ENCODE results near the gene SLC13A1.

Gene SLC13A1

GRCh38 chr7:123198111-123198510 lies 1.7 kb downstream of the SLC13A1 start:
- FAIRE-seq (no peak), DNase-seq (ENCODE audit: low spot score) (no peak)

DNA sequence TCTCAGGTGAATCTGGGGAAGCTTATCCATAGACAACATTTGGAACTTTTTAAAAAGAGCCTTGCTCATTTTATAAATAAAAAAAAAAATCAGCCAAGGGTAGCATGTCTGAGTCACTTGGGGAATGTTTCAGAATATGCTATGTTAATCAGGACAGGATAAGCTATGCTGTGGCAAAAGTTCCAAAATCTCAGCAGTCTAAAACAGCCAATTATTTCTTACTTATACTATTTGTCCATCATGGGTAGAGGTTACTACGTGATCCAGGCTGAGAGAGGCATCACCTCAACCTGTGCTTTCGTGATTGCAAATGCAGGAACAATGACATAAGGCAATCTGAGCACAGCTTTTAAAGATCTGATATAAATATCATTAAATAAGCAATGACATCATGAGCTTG lies 6.5 kb downstream of the SLC13A1 start:
- no peak for FAIRE-seq
- no peak for DNase-seq (ENCODE audit: low spot score)

DNA sequence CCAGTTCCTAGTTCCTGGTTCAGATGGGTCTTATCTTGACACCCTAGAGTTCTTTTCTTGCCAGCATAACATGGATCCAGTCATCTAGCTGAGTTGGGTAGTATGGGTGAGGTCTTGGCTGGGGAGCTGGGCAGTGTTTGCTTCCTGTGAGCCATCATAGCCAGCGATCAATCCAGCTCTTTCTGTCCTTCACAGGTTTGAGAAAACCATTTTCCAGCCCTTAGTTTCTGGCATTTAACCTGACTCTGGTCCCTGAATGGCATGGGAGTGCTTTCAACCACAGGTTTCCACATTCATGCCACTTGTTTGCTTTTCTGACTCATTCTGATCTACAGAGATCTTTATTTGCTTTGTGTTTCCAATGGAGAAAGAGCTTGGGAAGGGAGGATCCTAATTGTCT lies 8.6 kb downstream of the SLC13A1 start:
- peak; percentile 70 for FAIRE-seq
- DNase-seq (ENCODE audit: low spot score), result peak; percentile 87

DNA sequence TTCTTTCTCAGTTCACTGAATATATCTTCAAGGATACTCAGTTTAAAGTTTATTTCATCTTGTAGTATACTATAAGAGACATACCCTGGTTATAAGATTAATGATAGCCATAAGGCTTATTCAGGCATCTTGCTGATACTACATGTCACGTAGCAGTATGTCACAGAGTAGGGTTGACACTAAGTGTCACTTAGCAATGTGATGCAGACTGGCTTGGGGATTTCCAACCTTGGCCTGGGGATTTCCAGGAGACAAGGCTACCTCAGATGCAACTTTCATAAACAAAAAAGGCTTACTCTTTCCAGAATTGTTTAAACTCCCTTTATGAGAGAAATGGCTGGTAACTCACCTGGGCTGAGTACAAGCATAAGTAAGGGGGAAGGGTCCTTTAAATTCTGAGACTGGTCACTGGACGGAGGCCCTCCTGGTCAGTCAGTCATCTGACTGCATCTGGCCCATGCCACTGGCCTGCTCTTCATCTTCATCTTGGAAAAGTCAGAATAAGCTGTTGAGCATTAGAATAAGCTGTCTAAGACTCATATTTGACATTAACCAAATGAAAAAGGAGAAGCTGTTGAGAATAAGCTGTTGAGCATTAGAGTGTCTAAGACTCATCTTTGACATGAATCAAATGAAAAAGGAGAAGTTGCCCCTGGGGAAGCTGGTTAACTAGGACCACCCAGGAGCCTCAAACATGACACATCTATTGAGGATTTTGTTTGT lies 9.5 kb downstream of the SLC13A1 start:
- peak; percentile 68 for DNase-seq (ENCODE audit: low spot score)
- FAIRE-seq, result no peak

- FAIRE-seq (no peak), DNase-seq (ENCODE audit: low spot score) (no peak)
Measured at GRCh38 chr7:123185756-123186155, 14.0 kb downstream of the SLC13A1 start.

- FAIRE-seq (no peak), DNase-seq (ENCODE audit: low spot score) (peak; percentile 53)
Measured at GRCh38 chr7:123184271-123184670, 15.5 kb downstream of the SLC13A1 start.

DNA sequence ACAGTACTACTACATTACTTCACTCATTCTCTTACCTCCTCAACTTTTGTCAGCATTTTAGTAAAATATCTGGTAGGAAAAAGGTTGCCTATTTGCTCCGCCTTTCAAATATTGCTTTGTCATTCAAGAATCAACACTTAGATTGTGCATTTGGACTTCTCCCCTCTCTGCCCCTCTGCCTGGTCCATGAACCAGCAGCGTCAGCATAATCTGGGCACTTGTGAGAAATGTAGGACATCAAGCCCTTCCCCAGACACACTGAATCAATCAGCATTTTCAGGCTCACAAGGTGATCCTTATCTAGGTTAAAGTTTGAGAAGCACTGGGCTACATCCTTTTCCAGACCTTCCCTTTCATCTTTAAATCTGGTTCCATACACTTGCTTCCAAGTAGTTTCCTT lies 16.3 kb downstream of the SLC13A1 start:
- no peak for DNase-seq (ENCODE audit: low spot score)
- FAIRE-seq, result no peak

GRCh38 chr7:123177442-123177841 lies 22.3 kb downstream of the SLC13A1 start:
- FAIRE-seq, result no peak
- no peak for DNase-seq (ENCODE audit: low spot score)

- no peak for FAIRE-seq
- no peak for DNase-seq (ENCODE audit: low spot score)
Measured at GRCh38 chr7:123170333-123171246, 29.2 kb downstream of the SLC13A1 start.

GRCh38 chr7:123169065-123169464 lies 30.7 kb downstream of the SLC13A1 start:
- DNase-seq (ENCODE audit: low spot score) (no peak), FAIRE-seq (no peak)

DNA sequence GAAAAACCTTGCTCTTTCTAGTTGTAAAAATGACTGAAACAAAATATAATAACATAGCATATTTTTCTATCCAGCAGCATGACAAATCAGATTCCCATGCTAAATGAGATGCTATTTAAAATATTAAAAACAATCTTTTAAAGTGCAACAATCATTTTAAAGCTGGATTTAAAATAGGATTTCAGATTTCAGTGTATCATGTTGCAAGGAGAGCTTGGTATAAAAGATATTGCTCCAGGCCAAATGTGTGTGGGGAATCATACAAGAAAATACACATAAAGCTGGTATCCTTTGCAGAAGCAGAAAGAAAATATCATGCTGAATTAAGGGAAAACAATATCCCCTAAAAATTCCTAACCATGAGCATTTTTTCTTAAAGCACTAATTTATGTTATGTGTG lies 42.2 kb downstream of the SLC13A1 start:
- FAIRE-seq, result no peak
- no peak for DNase-seq (ENCODE audit: low spot score)

- no peak for FAIRE-seq
- no peak for DNase-seq (ENCODE audit: low spot score)
Measured at GRCh38 chr7:123155571-123155970, 44.2 kb downstream of the SLC13A1 start.

GRCh38 chr7:123154231-123154860 lies 45.4 kb downstream of the SLC13A1 start:
- FAIRE-seq, result peak; percentile 81

GRCh38 chr7:123151443-123151842 lies 48.3 kb downstream of the SLC13A1 start:
- no peak for FAIRE-seq

More at GRCh38 chr7:123154231-123154860, 45.4 kb downstream of the SLC13A1 start:
- DNase-seq (ENCODE audit: low spot score), result peak; percentile 66

GRCh38 chr7:123148813-123149212 lies 51.0 kb downstream of the SLC13A1 start:
- no peak for DNase-seq (ENCODE audit: low spot score)
- no peak for FAIRE-seq

More at GRCh38 chr7:123151443-123151842, 48.3 kb downstream of the SLC13A1 start:
- DNase-seq (ENCODE audit: low spot score), result no peak

GRCh38 chr7:123143252-123144006 lies 56.3 kb downstream of the SLC13A1 start:
- no peak for FAIRE-seq
- DNase-seq (ENCODE audit: low spot score), result no peak

- FAIRE-seq, result no peak
- no peak for DNase-seq (ENCODE audit: low spot score)
Measured at GRCh38 chr7:123140561-123140960, 59.2 kb downstream of the SLC13A1 start.

GRCh38 chr7:123135960-123136359 lies 63.8 kb downstream of the SLC13A1 start:
- no peak for FAIRE-seq
- DNase-seq (ENCODE audit: low spot score), result no peak

DNA sequence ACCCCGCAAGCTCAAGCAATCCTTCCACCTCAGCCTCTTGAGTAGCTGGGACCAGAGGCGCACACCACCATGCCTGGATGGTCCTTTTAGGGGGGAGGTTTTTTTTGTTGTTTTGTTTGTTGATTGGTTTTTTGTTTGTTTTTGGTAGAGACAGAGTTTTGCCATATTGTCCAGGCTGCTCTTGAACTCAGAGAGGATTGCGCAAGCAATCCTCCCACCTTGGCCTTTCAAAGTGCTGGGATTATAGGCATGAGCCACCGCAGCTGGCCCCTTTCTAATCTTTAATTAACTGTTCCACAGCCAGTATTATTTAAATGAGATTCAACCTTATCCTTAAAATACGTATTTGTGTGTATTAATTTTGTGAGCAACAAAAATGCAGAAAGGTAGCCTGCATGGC lies 65.8 kb downstream of the SLC13A1 start:
- FAIRE-seq (no peak), DNase-seq (ENCODE audit: low spot score) (no peak)

DNA sequence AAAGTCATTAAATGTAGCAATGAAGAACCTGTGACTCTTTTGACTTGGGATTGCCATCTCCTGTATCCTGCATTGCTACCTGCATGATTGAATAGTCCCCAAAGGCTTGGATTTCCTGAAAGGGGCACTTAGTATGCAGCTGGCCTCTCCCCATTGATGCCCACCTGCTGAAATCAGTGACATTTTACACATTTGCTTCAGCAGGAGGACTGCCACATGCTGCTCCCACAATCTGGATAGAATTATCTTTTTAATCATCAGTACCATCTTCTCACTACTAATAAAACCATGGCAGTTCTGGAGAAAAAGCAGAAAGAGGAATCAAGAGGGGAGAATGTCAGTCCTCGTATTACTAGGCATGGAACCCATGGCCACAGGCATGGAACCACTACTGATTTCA lies 67.8 kb downstream of the SLC13A1 start:
- FAIRE-seq (no peak), DNase-seq (ENCODE audit: low spot score) (no peak)

- DNase-seq (ENCODE audit: low spot score), result no peak
- no peak for FAIRE-seq
Measured at GRCh38 chr7:123131556-123131955, 68.2 kb downstream of the SLC13A1 start.
